ENCODE data around the gene SLC25A42.

DNA sequence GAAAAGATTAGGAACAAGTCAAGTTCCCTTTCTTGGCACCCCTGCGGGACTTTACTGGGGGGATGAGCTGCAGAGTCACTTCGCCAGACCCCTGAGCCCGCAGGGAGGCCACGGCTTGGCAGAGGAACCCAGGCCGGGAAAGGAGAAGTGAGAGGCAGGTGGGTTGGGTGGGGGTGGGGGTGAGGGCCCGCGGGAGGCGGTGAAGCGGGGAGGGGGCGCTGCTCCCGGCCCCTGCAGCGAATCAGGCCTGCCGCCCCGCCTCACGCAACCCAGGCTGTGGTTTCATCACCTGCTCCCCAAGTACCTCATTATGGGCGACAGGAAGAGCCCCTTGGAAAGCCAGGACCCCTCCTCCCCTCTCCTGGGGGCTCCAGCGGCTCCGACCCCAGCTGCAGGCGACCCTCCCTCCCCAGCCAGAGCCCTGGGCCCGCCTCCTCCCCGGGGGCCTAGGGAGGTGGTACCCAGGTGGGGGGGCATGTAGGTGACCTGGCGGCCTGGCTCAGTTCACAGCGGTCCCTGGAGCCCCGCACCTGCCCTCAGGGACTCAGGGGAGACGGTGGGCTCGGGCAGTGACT is 96.8 kb downstream of the SLC25A42 start:
- TF ChIP-seq, protein P1, sequence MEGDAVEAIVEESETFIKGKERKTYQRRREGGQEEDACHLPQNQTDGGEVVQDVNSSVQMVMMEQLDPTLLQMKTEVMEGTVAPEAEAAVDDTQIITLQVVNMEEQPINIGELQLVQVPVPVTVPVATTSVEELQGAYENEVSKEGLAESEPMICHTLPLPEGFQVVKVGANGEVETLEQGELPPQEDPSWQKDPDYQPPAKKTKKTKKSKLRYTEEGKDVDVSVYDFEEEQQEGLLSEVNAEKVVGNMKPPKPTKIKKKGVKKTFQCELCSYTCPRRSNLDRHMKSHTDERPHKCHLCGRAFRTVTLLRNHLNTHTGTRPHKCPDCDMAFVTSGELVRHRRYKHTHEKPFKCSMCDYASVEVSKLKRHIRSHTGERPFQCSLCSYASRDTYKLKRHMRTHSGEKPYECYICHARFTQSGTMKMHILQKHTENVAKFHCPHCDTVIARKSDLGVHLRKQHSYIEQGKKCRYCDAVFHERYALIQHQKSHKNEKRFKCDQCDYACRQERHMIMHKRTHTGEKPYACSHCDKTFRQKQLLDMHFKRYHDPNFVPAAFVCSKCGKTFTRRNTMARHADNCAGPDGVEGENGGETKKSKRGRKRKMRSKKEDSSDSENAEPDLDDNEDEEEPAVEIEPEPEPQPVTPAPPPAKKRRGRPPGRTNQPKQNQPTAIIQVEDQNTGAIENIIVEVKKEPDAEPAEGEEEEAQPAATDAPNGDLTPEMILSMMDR (IDR thresholded peaks at IDR 0.05 in 8 of 11, conservative IDR thresholded peaks at IDR 0.05 in 3 of 11), result no peak
- peak in 1 of 3 donors; percentile 40 for TF ChIP-seq POLR2AphosphoS5 (IDR thresholded peaks at IDR 0.05)
